GM18870 (cell line): ENCODE measurements around the gene BARD1.
"Not testable (repeated sequence)": the region's sequence is repeated elsewhere in the genome, so short reads cannot be mapped to it uniquely, and the experiment has no call there.

Experiments used
- ATAC-seq: cut with Tn5 transposase; IDR thresholded peaks from one replicate; pipeline ENCODE4 v1.9.1; 2021; ENCODE audit warnings: moderate library complexity; ENCODE audit not compliant: unreplicated experiment

The BARD1 gene

DNA sequence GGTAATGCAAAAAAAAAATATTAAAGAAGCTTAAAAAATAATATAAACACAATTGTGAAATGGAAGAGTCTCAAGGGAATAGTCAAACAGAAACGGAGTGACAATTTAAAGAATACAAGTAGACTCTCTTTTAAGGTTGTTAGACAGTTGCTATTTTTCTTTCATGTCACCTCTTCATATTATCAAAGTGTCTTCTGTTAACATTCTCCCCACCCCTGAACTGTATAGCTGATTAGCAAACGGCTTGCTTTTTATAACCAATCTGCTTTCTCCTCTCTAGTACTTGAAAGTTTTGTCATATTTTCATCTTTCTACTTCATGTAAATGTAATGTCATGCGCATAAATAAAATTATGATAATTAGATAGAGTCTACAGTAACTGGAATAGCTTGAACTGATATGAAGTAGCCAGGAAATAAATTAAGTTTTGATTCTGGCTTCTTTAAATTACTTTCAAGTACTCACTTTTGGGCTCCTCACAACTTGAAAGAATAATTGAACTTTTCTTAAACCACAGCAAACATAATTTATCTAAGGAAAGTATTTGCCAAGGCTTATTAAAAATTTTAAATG lies 37.0 kb downstream of the BARD1 start:
- ATAC-seq, result no peak

DNA sequence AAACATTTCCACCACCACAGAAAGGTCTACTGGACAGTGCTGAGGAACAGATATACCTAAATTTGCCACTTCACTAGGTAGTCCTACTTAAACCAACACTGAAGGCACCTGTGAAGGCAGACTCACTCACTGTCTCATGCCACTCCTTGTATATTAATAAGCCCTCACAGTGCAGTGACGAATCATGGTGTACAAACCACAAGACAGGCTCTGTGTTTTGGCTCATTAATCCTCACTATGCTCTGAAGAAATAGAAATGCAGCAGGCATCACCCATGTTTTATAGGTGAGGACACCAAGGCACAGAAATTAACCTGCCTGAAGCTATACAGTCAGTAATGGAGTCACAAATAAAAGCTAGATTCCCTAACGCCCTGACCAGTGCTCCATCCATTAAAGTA lies 44.3 kb downstream of the BARD1 start:
- ATAC-seq, result no peak

GRCh38 chr2:214753455-214753854 lies 56.0 kb downstream of the BARD1 start:
- no peak for ATAC-seq

DNA sequence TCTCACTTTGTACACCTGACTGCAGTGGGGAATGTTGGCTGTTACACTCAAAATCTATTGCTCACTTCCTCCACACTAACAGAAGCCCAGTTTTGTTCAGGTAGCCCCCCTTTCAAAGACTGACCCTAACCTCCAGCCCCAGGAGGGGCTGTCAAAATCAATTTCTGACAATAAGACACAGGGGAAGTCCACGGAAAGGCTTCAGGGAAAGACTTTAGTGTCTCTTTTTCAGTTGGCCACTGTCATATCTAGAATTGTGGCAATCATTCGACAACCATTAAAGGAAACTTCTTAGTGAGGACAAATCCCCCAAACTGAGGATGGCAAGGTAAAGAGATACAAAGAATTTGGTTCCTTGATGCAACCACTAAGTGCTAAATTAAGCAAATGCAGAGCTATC lies 59.0 kb downstream of the BARD1 start:
- peak; percentile 45 for ATAC-seq

DNA sequence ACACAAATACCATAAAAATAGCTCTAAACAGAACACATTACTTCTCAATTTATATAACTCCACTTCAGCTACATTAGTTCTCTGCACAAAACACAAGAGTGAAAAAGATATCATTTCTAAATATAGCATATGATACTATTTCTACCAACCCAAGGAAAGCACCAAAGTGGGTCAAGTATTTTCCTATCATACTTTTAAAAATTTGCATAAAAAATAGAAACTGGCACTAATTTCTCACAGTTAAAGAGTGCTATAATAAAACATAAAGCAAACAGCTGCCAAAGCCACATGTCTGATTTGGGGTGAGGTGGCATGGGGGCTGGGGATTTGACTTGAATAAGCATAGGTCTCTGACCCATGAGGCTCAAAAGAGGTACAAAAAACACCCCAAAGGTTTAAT lies 61.5 kb downstream of the BARD1 start:
- ATAC-seq, result peak; percentile 65

GRCh38 chr2:214742119-214742518 lies 67.4 kb downstream of the BARD1 start:
- ATAC-seq, result no peak

- no peak for ATAC-seq
These were observed 68.6 kb downstream of the BARD1 start for GRCh38 chr2:214740867-214741395.

DNA sequence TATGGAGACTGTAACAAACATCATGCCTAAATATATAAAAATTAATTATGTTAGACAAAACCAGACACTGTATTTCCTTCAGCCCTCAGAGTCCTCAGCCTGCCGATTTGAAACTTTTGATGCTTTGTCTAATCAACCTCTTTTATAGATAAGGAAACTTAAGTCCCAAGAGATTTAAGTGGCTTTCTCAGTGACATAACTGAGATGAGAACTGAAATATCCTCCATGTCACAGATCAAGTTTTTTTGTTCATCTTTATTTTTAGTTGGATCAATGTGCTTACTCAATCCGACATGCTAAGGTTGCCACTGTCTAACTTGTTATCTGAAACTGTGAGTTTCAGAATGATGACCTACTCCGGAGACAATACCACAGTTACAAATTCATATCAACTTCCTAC lies 72.3 kb downstream of the BARD1 start:
- peak; percentile 98 for ATAC-seq

DNA sequence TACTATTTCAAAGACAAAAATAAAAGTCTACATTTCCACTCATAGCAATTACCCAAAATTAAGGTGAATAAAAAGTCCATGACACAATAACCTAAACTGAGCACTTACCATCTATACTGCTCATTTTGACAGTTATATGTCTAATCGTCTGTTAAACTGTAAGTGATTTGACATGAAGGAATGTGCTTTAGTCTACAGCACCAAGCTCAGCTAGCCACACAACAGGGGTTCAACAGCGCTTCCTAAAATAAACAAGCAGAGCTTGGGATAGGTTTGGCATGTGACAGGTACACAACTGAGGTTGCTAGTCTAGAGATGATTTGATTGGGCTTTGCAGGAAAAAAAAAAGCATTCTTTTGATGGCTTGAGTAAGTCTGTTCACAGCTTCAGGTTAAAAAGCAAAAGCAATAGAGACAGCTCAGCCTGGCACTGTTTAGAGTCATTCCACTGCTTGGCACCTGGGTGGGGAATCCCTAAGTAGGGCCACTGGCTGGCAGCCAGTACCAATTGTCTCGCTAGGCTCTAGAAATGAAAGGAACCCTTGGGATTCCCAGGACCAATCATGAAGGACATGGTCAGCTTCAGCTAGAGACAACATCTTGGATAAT lies 78.6 kb downstream of the BARD1 start:
- ATAC-seq, result peak; percentile 69

DNA sequence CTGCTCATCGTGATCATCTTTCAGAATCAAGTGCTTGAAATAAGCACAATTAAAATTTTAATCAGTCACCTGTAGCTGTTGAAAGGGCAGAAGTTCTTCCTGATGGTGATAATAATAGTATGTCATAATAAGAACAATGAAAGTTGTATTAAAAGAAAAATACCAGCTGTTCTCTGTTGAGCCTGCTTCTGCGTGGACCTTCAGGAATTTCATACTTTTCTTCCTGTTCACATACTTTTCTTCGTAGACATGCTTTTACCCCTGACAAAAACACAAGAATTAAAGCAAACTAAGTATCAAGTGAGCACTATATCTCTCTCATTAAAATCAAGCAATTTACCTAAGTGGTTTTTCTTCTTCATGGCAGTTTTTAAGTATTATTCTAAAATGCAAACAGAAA lies 79.2 kb downstream of the BARD1 start:
- ATAC-seq, result no peak

DNA sequence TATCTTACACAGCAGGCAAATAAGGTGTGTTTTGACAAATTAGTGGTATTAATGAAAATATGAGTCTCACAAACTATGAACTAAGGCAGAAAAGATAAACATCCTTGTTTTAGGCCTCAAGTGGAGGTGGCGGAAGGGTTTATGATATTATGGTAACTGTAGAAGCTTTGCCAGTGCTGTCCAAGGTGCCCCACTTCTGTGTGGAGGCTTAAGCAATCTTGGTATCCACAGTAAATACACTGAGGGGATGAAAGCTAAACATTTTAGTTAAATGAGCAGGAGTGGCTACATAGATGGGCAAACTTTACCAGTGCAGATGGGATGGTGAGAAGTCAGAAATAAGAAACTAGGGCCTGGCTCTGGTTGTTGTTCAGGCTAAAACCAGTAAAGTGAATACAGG lies 84.7 kb downstream of the BARD1 start:
- no peak for ATAC-seq

DNA sequence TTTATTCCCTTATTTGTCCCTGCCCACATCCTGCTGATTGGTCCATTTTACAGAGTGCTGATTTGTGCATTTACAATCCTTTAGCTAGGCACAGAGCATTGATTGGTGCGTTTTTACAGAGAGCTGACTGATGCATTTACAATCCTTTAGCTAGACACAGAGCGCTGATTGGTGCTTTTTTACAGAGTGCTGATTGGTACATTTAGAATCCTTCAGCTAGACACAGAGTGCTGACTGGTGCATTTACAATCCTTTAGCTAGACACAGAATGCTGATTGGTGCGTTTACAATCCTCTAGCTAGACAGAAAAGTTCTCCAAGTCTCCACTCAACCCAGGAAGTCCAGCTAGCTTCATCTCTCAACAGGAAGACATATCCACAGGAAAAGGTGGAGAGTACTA lies 91.6 kb downstream of the BARD1 start:
- ATAC-seq, result not testable (repeated sequence)

DNA sequence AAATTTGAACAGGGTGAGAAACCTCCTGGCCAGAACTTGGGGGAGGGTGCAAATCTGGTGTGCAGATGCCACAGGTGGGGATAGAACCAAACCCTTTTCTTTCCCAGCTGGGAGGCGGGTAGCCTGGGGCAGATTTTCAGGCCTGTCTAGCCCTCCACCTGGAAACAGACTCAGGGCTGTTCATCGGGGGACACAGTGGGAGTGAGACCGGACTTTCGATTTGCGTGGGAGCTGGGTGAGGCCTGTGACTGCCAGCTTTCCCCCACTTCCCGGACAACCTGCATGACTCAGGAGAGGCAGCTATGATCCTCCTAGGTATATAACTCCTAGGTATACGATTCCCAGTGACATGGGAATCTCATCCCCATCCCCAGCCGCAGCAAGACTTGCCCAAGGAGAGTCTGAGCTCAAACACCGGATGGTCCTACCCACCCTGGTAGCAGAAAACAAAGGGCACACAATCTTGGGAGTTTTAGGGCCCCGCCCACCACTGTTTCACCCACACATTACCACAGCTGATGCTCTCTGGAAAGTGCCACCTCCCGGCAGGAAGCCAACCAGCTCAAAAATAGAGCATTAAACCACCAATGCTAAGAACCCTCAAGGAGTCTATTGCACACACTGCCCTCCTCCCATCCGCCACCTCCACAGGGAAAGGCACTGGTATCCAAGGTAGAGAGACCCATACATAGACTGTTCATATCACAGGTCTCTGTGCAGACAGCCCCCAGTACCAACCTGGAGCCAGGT lies 92.5 kb downstream of the BARD1 start:
- no peak for ATAC-seq

DNA sequence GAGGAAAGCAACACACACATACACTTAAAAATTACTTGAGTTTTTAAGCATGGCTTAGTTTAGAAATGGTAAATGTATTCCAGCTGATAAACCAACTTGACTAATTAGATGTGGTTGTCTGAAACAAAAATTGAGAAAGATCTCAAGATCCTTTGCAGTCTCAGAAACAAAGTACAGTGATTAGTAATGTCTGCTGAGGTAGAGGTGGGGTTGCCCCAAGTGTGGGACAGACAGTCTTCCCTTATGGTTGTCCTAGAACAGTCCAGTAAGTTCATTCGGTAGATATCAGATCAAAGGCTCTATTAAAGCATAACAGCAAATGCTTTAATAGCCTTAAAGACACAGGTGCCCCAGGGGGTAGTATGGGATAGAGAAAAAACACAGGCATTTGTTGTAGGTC lies 94.5 kb downstream of the BARD1 start:
- ATAC-seq, result no peak

- no peak for ATAC-seq
These were observed 96.2 kb downstream of the BARD1 start for GRCh38 chr2:214713080-214713830.

- ATAC-seq, result no peak
These were observed 98.8 kb downstream of the BARD1 start for GRCh38 chr2:214710729-214711128.

- no peak for ATAC-seq
These were observed 102.5 kb downstream of the BARD1 start for GRCh38 chr2:214706986-214707385.

GRCh38 chr2:214699236-214699635 lies 110.2 kb downstream of the BARD1 start:
- ATAC-seq, result no peak

DNA sequence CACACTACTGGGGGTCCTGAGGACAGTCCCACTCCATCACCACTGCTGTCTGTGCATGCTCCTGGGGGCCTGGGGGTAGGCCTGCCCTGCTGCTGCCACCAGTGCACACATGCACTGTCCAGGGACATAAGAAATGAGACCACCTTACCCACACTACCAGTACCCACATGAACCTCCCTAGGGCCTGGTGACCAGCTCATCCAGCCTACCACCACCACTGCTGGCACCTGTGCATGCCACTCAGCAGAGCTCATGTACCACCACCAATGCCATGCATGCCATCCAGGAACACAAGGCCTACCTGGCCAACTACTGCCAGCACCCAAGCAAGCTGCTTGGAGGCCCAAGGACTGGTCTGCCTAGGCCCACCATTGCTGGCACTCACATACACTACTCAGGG lies 112.8 kb downstream of the BARD1 start:
- no peak for ATAC-seq

- ATAC-seq, result no peak
These were observed 113.7 kb downstream of the BARD1 start for GRCh38 chr2:214695789-214696188.

- not testable (repeated sequence) for ATAC-seq
These were observed 125.9 kb downstream of the BARD1 start for GRCh38 chr2:214683557-214683956.
